Measurements from ENCODE around the gene TIMP3. TPM values are rescaled to one million over a fixed set of nuclear protein-coding genes. Genes with fewer than 3 reads are reported as not detected.

The TIMP3 gene
- polyA plus RNA-seq, 1 donor (not counting 4 experiments of a cell fraction or from before 2014, with no cell fraction given): 34.3 TPM

DNA sequence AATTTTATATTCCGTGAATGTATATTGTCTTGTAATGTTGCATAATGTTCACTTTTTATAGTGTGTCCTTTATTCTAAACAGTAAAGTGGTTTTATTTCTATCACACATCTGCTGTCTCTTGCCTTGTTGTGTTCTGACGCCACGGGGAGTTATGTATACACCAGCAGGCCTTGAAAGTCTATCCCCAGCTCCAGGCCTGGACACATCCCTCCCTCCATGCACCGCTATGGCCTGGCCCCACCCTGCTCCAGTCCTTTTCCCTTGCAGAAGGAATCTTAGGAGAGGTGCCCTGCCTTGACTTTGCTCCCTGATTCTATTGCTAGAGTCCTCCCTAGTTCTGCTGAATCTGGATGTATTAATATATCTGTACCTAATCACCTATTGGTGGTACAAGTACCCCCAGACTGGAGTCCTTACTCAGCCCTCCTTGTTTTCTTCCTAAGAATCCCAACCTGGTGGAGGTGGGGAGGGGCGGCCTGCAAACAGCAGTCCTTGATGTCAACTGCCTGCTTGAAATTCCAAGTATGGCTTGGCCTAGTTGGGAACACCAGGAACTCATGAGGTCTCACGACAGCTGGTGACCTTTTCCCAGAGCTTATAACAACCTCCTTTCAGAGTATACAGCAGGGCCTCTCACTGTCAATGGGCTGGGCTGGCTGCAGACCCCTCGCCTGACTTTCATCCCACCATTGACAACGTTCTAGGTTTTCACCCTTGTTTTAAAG is 61.6 kb downstream of the TIMP3 start:
- Histone ChIP-seq H3K4me3 (ENCODE audit: control insufficient read depth in 2 of 3, extremely low read depth in 1 of 3, insufficient read depth in 2 of 3, low read depth in 1 of 3, low read length in 3 of 3) (no peak overlapping the region), H3K36me3 (ENCODE audit: control insufficient read depth in 2 of 2, extremely low read depth in 1 of 2, insufficient read depth in 2 of 2, low read length in 2 of 2) (peaks cover 3 to 6% of the 10 kb centered on the region in 2 experiments), H3K4me1 (ENCODE audit: control insufficient read depth, extremely low read depth, insufficient read depth, low read length) (peaks cover under 1% of the 10 kb centered on the region), H3K27me3 (ENCODE audit: control insufficient read depth, extremely low read depth, insufficient read depth, low read length) (no peaks in the 10 kb centered on the region), H3K27ac (ENCODE audit: control insufficient read depth, insufficient read depth, low read length) (no peak overlapping the region), H2AFZ (ENCODE audit: control insufficient read depth, low read length) (no peak overlapping the region), H3K79me2 (ENCODE audit: control insufficient read depth, insufficient read depth, low read length) (no peaks in the 10 kb centered on the region), H3K9ac (ENCODE audit: control insufficient read depth, extremely low read depth, insufficient read depth, low read length) (no peak overlapping the region), H4K20me1 (ENCODE audit: control insufficient read depth, extremely low read depth, insufficient read depth, low read length) (no peaks in the 10 kb centered on the region), H3K9me1 (ENCODE audit: control insufficient read depth, extremely low read depth, insufficient read depth, low read length) (peaks cover 2% of the 10 kb centered on the region), H3K4me2 (ENCODE audit: control insufficient read depth, extremely low read depth, insufficient read depth, low read depth, low read length) (no peak overlapping the region), H3K9me3 (ENCODE audit: control insufficient read depth, low read depth, low read length) (no peaks in the 10 kb centered on the region)
- TF ChIP-seq, protein P1, sequence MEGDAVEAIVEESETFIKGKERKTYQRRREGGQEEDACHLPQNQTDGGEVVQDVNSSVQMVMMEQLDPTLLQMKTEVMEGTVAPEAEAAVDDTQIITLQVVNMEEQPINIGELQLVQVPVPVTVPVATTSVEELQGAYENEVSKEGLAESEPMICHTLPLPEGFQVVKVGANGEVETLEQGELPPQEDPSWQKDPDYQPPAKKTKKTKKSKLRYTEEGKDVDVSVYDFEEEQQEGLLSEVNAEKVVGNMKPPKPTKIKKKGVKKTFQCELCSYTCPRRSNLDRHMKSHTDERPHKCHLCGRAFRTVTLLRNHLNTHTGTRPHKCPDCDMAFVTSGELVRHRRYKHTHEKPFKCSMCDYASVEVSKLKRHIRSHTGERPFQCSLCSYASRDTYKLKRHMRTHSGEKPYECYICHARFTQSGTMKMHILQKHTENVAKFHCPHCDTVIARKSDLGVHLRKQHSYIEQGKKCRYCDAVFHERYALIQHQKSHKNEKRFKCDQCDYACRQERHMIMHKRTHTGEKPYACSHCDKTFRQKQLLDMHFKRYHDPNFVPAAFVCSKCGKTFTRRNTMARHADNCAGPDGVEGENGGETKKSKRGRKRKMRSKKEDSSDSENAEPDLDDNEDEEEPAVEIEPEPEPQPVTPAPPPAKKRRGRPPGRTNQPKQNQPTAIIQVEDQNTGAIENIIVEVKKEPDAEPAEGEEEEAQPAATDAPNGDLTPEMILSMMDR (optimal IDR thresholded peaks at IDR 0.05 in 1 of 3, IDR thresholded peaks at IDR 0.05 in 1 of 3, conservative IDR thresholded peaks at IDR 0.05 in 1 of 3; ENCODE audit: extremely low read depth in 1 of 3, insufficient read depth in 2 of 3, low read length in 3 of 3): no peak
- no peak for TF ChIP-seq EZH2 (IDR thresholded peaks at IDR 0.05; ENCODE audit: low read length)
- dilution Hi-C loops (cut with MboI; ENCODE audit: extremely low pct_ligation_motif_present, low sequenced_read_pairs): no loop called here
- FAIRE-seq: no peak
- DNase-seq (ENCODE audit: low read depth, low spot score): no peak

DNA sequence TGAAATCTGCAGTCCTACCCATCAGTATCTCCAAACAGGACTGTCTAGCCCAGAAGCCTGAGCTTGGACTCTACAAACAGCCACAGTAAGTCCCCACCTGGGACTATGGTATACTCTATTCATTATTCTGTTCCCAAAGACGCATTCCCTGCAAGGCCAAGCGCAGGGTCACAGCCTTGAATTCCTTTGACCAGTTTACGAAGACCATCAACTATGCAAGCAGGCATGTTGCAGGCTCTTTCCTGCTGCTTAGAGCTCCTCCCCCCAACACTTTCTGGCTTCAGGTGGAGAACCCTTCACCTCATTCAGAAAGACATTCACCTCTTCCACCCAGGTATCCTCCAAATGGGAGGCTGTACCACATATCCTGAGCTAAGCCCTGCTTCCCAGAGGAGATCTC is 62.5 kb downstream of the TIMP3 start:
- Histone ChIP-seq H3K9ac (ENCODE audit: control insufficient read depth, extremely low read depth, insufficient read depth, low read length) (no peak overlapping the region), H3K27ac (ENCODE audit: control insufficient read depth, insufficient read depth, low read length) (no peak overlapping the region), H3K36me3 (ENCODE audit: control insufficient read depth in 2 of 2, extremely low read depth in 1 of 2, insufficient read depth in 2 of 2, low read length in 2 of 2) (peaks cover 0 to 2% of the 10 kb centered on the region in 2 experiments), H4K20me1 (ENCODE audit: control insufficient read depth, extremely low read depth, insufficient read depth, low read length) (no peaks in the 10 kb centered on the region), H3K4me1 (ENCODE audit: control insufficient read depth, extremely low read depth, insufficient read depth, low read length) (no peaks in the 10 kb centered on the region), H2AFZ (ENCODE audit: control insufficient read depth, low read length) (no peak overlapping the region), H3K27me3 (ENCODE audit: control insufficient read depth, extremely low read depth, insufficient read depth, low read length) (no peaks in the 10 kb centered on the region), H3K4me2 (ENCODE audit: control insufficient read depth, extremely low read depth, insufficient read depth, low read depth, low read length) (no peak overlapping the region), H3K4me3 (ENCODE audit: control insufficient read depth in 2 of 3, extremely low read depth in 1 of 3, insufficient read depth in 2 of 3, low read depth in 1 of 3, low read length in 3 of 3) (no peak overlapping the region), H3K9me3 (ENCODE audit: control insufficient read depth, low read depth, low read length) (no peaks in the 10 kb centered on the region), H3K79me2 (ENCODE audit: control insufficient read depth, insufficient read depth, low read length) (no peaks in the 10 kb centered on the region), H3K9me1 (ENCODE audit: control insufficient read depth, extremely low read depth, insufficient read depth, low read length) (peaks cover 2% of the 10 kb centered on the region)
- DNase-seq (ENCODE audit: low read depth, low spot score): no peak
- TF ChIP-seq, protein P1 (optimal IDR thresholded peaks at IDR 0.05 in 1 of 3, IDR thresholded peaks at IDR 0.05 in 1 of 3, conservative IDR thresholded peaks at IDR 0.05 in 1 of 3; ENCODE audit: extremely low read depth in 1 of 3, insufficient read depth in 2 of 3, low read length in 3 of 3): no peak
- no peak for TF ChIP-seq EZH2 (IDR thresholded peaks at IDR 0.05; ENCODE audit: low read length)
- dilution Hi-C loops (cut with MboI; ENCODE audit: extremely low pct_ligation_motif_present, low sequenced_read_pairs): no loop called here
- FAIRE-seq: no peak
